A549 treated with CpdA at 1 μM for 4 hours (cell line): Measurements from ENCODE around the gene PLAGL1. TPM values are rescaled to one million over a fixed set of nuclear protein-coding genes. Genes with fewer than 3 reads are reported as not detected.

Source experiments
- total RNA-seq: library from RNA; stranded (reverse); fragments of 200-300 nt; extraction: Qiagen RNA extraction; gene quantifications from 5 replicates; pipeline ENCODE4 v1.2.3, GENCODE V29; 2022; ENCODE audit warnings: low read depth

The PLAGL1 gene, protein sequence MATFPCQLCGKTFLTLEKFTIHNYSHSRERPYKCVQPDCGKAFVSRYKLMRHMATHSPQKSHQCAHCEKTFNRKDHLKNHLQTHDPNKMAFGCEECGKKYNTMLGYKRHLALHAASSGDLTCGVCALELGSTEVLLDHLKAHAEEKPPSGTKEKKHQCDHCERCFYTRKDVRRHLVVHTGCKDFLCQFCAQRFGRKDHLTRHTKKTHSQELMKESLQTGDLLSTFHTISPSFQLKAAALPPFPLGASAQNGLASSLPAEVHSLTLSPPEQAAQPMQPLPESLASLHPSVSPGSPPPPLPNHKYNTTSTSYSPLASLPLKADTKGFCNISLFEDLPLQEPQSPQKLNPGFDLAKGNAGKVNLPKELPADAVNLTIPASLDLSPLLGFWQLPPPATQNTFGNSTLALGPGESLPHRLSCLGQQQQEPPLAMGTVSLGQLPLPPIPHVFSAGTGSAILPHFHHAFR
- 7.1 to 10.1 TPM (median 9.4 TPM) in 5 replicates for total RNA-seq

DNA sequence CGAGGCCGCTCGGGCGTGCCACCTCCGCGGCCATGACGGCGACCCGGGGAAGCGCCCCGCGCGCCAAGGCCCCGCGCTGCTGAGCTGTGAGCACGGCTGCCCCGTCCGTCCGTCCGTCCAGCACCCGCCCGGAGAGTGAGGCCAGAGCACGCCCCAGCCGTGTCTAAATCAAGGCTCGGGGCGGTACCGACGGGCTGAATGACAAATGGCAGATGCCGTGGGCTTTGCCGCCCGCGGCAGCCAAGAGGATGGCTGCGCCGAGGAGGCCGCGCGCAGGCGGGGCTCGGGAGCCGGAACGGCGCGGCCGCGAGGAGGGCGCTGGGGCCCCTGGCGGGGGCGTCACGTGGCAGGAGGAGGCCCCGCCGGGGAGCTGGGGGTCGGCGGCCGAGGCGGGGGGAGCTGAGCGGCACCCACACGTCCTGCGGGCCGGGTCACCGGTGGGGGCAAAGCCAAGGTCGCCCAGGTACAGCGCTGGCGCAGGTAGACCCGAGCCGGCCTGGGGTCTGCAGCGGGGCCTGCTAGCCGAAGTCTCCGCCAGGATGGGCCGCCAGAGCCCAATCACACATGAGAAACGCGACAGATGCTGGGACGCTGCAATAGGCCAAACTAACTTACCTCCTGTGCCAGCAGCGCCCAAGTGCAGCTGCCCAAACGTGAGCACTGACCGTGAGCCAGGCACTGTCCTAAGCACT, at the start of gene PLAGL1:
PLAGL1 (minus strand) TSS at position 140 of the 692 bp plus-strand sequence. CDS start 60,123 bp downstream, outside the sequence.

Other genes with a start within 250 kb of the PLAGL1 start
- 34.0 to 44.1 TPM (median 34.9 TPM) in 5 replicates for gene LTV1, start 164.9 kb downstream of the PLAGL1 start, total RNA-seq
- gene ZC2HC1B, start 143.8 kb downstream of the PLAGL1 start, total RNA-seq = not detected in 5 replicates
- gene SF3B5, start 87.3 kb upstream of the PLAGL1 start, total RNA-seq = 172 to 233 TPM (median 212 TPM) in 5 replicates
- gene STX11, start 142.3 kb upstream of the PLAGL1 start, total RNA-seq = 1.8 to 2.2 TPM (median 2.0 TPM) in 5 replicates